GM18870 (cell line): Measurements from ENCODE around the gene ACSL3.

Experiments used
- ATAC-seq: cut with Tn5 transposase; IDR thresholded peaks from one replicate; pipeline ENCODE4 v1.9.1; 2021; ENCODE audit warnings: moderate library complexity; ENCODE audit not compliant: unreplicated experiment

ACSL3 gene

DNA sequence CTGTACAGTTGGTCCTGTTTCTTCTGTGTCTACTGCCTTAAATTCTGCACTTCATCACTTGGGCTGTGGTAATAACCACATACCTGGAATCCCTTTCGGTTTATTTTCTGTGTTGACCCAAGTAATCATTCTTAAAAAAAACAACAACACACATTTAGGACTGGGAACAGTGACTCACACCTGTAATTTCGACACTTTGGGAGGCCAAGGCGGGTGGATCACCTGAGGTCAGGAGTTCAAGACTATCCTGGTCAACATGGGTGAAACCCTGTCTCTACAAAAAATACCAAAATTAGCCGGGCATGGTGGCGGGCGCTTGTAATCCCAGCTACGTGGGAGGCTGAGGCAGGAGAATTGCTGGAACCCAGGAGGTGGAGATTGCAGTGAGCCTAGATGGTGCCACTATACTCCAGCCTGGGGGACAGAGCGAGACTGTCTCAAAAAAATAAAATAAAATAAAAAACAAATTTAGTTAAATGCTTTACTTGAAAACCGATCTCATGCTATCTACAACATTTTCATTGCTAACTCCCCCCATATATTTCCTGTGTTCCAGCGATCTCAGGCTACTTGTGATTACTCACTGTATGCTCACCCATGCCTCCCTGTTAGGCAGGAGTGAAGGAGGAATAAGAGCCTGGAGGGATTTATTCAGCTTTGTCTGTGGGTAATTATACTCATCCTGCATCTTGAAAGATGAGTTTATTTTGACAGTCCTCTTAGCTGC lies 18.2 kb downstream of the ACSL3 start:
- ATAC-seq: no peak

GRCh38 chr2:222879604-222879933 lies 18.7 kb downstream of the ACSL3 start:
- ATAC-seq: no peak

GRCh38 chr2:222882484-222882928 lies 21.7 kb downstream of the ACSL3 start:
- ATAC-seq: no peak

GRCh38 chr2:222883420-222883819 lies 22.6 kb downstream of the ACSL3 start:
- no peak for ATAC-seq

DNA sequence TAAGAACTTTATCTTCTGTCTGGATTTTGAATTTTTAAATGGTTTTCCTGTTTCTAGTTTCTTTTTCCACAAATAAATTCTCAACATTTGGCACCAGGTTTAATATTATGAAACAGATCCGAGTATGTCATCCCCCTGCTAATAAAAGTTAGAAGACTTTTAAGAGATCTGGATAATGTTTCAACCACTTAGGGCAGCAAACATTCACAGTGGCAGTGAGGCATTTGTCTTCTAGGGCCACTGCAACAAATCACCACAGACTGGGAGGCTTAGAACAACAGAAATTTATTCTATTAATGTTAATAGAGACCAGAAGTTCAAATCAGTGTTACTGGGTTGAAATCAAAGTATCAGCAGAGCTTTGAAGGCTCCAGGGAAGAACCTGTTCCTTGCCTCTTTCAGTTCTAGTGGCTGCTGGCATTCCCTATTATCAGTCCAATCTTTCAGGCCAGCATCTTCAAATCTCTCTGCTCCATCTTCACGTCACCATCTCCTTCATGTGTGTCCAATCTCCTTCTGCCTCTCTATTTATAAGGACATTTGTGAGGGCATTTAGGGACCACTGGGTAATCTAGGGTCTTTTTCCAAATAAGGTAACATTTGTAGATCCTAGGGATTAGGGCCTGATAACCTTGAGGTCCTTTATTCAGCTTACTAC lies 23.4 kb downstream of the ACSL3 start:
- ATAC-seq: no peak

DNA sequence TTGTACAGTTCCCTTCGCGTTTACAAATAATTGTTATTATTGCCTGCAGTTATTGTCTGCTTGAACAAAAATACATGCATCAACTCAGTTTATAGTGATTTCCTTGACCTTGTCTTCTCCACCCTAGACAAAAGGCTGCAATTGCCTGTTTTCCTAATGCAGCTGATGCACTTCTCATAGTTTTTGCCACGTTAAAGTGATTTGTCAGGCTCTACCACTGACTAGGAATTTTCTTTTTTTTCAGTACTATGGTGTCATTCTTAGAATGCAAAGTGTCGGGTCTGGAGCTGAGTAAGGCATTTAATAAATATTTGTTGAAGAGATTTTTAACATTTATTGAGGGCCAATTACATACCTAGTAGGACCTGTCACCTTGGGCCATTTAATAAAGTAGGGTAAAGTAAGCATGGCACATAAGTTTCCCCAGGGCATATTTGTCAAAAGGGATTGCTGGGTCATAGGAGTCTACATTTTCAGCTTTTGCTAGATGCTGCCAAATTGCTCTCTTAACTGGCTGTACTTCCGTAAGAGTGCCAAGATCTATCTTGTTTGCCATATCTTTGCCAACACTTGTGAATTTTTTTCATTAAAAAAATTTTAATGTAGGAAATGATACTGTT lies 24.1 kb downstream of the ACSL3 start:
- ATAC-seq: no peak

DNA sequence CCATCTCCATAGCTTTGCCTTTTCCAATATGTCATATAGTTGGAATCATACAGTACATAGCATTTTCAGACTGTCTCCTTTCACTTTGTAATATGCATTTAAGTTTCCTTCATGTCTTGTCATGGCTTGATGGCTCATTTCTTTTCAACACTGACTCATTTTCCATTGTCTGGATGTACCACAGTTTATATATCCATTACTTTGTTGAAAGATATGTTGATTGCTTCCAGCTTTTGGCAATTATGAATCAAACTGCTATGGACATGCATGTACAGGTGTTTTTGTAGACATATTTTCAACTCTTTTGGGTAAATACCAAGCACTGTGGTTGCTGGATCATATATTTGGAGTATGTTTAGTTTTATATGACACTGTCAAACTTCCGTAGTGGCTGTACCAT lies 26.3 kb downstream of the ACSL3 start:
- ATAC-seq: no peak

DNA sequence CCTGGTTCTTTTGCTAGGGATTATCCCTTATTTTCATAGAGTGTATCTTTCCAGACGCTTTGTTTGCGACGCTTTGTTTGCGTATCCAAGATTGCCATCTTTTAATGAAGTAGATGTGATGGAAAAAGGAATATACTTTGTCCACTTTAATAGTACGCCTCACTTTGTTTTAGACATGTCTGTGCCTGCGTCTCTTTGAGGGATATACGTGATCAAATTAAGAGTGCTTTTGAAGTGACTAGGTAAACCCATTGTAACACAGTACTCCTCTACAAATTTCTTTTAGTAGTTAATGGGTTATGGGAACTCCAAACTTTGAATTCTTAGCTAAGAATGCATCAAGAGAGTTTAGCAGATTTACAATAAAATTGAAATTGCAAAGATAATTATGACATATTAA lies 27.9 kb downstream of the ACSL3 start:
- ATAC-seq: no peak

GRCh38 chr2:222891890-222892289 lies 31.1 kb downstream of the ACSL3 start:
- no peak for ATAC-seq

DNA sequence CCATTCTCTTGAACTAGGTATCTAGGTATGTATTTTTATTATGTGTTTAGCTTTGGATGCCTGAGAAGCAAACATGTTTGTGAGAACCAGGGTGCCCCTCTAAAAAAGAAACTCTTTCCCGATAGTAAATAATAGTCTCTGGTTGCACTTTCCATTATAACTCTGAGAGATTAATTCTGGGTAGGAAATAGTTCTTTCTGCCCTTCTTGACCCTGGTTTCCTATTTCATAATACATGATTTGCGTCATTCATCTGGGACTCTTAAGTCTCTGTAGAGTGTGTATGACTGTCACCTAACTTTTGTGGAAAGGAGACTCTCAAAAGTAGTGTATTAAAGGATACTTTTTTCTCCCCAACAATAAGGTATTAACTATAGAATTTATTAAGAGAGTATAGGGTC lies 31.5 kb downstream of the ACSL3 start:
- no peak for ATAC-seq

DNA sequence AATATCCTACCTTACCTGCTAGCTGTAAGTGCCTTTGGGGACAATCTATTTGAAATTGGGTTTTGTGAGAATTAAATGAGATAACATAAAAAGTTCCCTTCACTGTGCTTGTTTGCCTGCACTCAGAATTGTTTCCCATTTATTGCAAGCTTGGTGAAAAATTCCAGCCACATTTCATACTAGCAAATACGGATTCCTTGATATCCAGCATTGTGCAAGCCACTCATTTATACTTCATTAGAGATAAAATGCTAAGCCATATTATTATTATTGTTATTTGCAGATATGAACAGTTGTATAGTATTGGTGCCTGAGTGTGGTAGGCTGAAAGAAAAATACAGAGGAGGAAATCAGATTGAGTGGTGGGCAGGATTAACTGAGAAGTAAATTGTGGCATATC lies 31.9 kb downstream of the ACSL3 start:
- ATAC-seq: no peak

DNA sequence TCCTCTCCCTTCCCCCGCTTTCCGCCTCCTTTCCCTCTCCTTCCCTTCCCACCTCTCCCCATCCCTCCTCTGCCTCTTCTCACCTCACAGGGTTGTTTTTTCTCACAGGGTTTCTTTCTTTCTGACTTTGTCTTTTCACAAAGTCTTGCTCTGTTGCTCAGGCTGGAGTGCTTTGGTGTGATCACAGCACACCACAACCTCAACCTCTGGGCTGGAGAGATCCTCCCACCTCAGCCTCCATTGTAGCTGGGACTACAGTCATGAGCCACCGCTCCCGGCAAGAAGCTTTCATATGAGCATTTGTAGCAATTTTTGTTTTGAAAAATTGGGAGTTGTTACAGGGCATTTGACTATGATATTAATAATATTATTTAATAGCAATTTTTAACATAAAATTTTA lies 32.9 kb downstream of the ACSL3 start:
- ATAC-seq: no peak

DNA sequence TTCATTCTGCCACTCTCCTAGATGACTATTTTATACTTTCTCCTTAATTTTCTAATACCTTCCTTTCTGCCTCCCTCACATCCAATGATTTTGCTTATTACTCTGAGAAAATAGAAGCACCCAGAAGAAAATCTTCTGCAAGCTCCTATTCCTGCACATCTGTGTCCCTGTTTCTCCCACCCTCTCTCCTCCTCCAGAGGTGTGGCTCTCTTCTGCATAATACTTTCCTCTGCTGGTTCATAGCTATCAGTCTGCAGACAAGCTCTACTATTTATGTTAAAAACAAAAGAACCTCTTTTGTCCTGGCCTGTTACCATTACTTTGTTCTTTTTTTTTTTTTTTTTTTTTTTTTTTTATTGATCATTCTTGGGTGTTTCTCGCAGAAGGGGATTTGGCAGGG lies 34.3 kb downstream of the ACSL3 start:
- ATAC-seq: no peak

- ATAC-seq: no peak
Measured at GRCh38 chr2:222897898-222898297, 37.1 kb downstream of the ACSL3 start.

GRCh38 chr2:222899413-222900181 lies 38.8 kb downstream of the ACSL3 start:
- no peak for ATAC-seq

DNA sequence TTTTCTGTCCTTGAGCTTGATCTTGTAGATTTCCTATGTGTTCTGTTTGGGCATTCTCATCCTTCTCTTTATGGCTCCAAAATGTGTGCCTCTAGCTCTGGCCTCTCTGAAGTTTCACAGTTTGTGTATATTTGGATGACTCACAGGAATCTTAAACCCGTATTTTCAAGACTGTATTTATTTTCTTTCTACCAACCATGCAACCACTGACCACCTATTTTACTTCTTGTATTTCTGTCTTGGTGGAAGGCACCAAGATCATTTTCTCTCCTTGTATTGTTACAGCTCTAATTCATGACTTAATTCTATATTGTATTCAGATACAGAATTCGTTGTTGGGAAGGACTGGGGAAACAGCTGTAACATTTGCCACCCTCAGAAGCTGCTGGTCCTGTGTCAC lies 39.5 kb downstream of the ACSL3 start:
- ATAC-seq: no peak

DNA sequence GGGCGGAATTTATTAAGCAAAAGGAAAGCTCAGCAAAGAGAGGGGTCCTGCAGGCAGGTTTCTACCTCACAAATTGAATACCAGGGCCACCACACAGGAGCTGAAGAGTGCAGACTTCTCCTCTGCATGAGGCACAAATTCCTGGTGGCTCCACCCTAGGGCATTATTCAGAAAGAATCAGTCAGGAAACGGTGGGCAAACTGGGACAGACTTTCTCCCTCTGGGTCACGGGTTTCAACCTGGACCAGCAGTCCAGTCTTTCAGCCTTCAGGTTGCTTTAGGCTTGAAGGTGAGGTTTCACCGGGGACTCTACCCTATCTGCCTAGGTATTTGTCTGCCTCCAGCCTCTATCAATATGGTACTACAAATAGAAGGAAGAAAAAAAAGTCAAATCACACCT lies 41.8 kb downstream of the ACSL3 start:
- ATAC-seq: no peak

- peak; percentile 95 for ATAC-seq
Measured at GRCh38 chr2:222903234-222904220, 42.7 kb downstream of the ACSL3 start.

DNA sequence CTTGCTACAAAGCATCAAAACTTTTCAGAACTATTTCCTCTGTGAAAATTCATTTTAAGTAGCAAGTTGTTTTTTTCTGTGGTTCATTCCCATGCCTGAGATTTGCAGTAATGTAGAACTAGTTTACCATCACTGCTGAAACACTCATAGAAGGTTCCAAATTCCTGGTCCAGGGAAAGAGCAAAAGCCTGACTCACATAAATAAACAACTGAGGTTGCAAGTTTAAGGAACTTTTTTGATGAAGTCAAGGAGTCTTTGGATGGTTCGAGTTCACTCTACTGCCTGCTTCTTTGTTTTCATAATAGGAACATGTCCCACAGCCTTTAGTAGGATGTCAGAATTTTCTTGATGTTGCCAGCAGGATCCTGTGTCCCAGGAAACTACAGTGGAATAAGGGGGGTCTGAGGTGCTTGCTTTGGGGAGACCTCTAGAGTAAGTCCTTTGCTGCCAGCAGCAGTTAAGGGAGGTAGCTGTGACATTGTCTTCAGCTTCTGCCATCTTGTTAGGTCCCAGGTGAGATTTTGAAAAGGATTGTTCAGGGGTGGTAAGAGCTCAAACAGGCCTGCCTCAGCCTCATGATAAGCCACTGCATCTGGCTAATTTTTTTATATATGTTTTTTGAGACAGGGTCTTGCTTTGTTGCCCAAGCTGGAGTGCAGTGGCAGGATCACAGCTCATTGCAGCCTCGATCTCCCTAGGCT lies 43.9 kb downstream of the ACSL3 start:
- no peak for ATAC-seq

GRCh38 chr2:222907048-222907447 lies 46.2 kb downstream of the ACSL3 start:
- ATAC-seq: no peak
